IMR-90 (cell line): ENCODE data around the gene AHCTF1. TPM values are rescaled to one million over a fixed set of nuclear protein-coding genes. Genes with fewer than 3 reads are reported as not detected.

ENCODE experiments used
- ATAC-seq: fragments of 200-7000 bp; cut with Tn5 transposase; 2 replicates; pipeline ENCODE4 v1.9.1; 2020; ENCODE audit warnings: low read depth, mild to moderate bottlenecking, moderate library complexity
- BruUV-seq: library from RNA; stranded (reverse); fragments of 400-500 nt; replicated peaks from 2 replicates; lab custom pipeline; 2021; lab: Mats Ljungman, UMichigan
- CTCF ChIA-PET: fragments of 300-600 bp; formaldehyde crosslinking; extraction: SDS; loops from one replicate; lab custom pipeline; 2021; ENCODE audit warnings: antibody characterized with exemption; lab: Yijun Ruan, JAX
- POLR2A ChIA-PET: fragments of 300-600 bp; sonication (Branson Sonifier 250); formaldehyde crosslinking; loops from one replicate; lab custom pipeline; 2022; ENCODE audit warnings: antibody characterized with exemption; ENCODE audit not compliant: unreplicated experiment; lab: Charles Lee
- DNase-seq: peaks from one replicate; pipeline ENCODE4 v3.0.0; 2013
- H2AFZ ChIP-seq: replicated peaks from 2 replicates; pipeline ENCODE3; 2013; ENCODE audit warnings: low read length, mild to moderate bottlenecking; ENCODE audit not compliant: poor library complexity
- H2AK5ac ChIP-seq: 2 replicates; pipeline ENCODE4 v1.6.1; 2013; ENCODE audit warnings: low read depth, low read length, inconsistent platforms
- H2AK9ac ChIP-seq: replicated peaks from 2 replicates; pipeline ENCODE3; 2013; ENCODE audit warnings: mild to moderate bottlenecking, low read depth, low read length, moderate library complexity; ENCODE audit not compliant: poor library complexity
- H2BK120ac ChIP-seq: 2 replicates; pipeline ENCODE4 v1.6.1; 2013; ENCODE audit warnings: low read depth, low read length, inconsistent platforms
- H2BK15ac ChIP-seq: 3 replicates; pipeline ENCODE4 v1.6.1; 2013; ENCODE audit warnings: low read depth, low read length, inconsistent platforms
- H2BK20ac ChIP-seq: 2 replicates; pipeline ENCODE4 v1.6.1; 2013; ENCODE audit warnings: low read depth, mild to moderate bottlenecking, inconsistent platforms, low read length, moderate library complexity
- H2BK5ac ChIP-seq: 2 replicates; pipeline ENCODE4 v1.6.1; 2013; ENCODE audit warnings: mild to moderate bottlenecking, low read depth, low read length, inconsistent platforms; ENCODE audit not compliant: poor library complexity, severe bottlenecking
- H3K14ac ChIP-seq: replicated peaks from 2 replicates; pipeline ENCODE4 v1.6.1; 2013; ENCODE audit warnings: low read depth, low read length, inconsistent platforms
- H3K18ac ChIP-seq: 2 replicates; pipeline ENCODE4 v1.6.1; 2013; ENCODE audit warnings: low read depth, low read length, control low read depth
- H3K23ac ChIP-seq: 2 replicates; pipeline ENCODE4 v1.6.1; 2013; ENCODE audit warnings: low read depth, low read length, inconsistent platforms
- H3K27ac ChIP-seq: 2 replicates; pipeline ENCODE4 v1.5.1; 2013; ENCODE audit warnings: mild to moderate bottlenecking, control low read depth, low read length; ENCODE audit not compliant: insufficient read depth
- H3K27me3 ChIP-seq: 2 replicates; pipeline ENCODE4 v1.6.1; 2013; ENCODE audit warnings: low read length; ENCODE audit not compliant: control insufficient read depth, insufficient read depth
- H3K36me3 ChIP-seq: 2 replicates; pipeline ENCODE4 v1.6.1; 2013; ENCODE audit warnings: low read length, mixed read lengths; ENCODE audit not compliant: control insufficient read depth, insufficient read depth
- H3K4ac ChIP-seq: 2 replicates; pipeline ENCODE4 v1.6.1; 2013; ENCODE audit warnings: low read depth, low read length, inconsistent platforms
- H3K4me1 ChIP-seq: 2 replicates; pipeline ENCODE4 v1.6.1; 2013; ENCODE audit warnings: low read length, mixed read lengths; ENCODE audit not compliant: control insufficient read depth, insufficient read depth
- H3K4me2 ChIP-seq: 2 replicates; pipeline ENCODE4 v1.6.1; 2013; ENCODE audit warnings: low read depth, mild to moderate bottlenecking, control low read depth, low read length, moderate library complexity
- H3K4me3 ChIP-seq: 2 replicates; pipeline ENCODE4 v1.5.1; 2013; ENCODE audit warnings: low read depth, mild to moderate bottlenecking, control low read depth, low read length, moderate library complexity; ENCODE audit not compliant: insufficient read depth
- H3K56ac ChIP-seq: 2 replicates; pipeline ENCODE4 v1.6.1; 2013; ENCODE audit warnings: low read length, inconsistent platforms; ENCODE audit not compliant: insufficient read depth; ENCODE audit errors: extremely low read depth
- H3K79me1 ChIP-seq, 2 experiments: 2 replicates each; pipeline ENCODE4 v1.6.1; 2013; ENCODE audit warnings: low read length in 2 of 2, inconsistent platforms in 1 of 2, low read depth in 1 of 2
- H3K9ac ChIP-seq: 2 replicates; pipeline ENCODE4 v1.6.1; 2013; ENCODE audit warnings: low read depth, low read length, control low read depth
- H3K9me1 ChIP-seq: 2 replicates; pipeline ENCODE4 v1.6.1; 2013; ENCODE audit warnings: low read length, inconsistent platforms; ENCODE audit not compliant: insufficient read depth
- H3K9me3 ChIP-seq: 2 replicates; pipeline ENCODE4 v1.6.1; 2013; ENCODE audit warnings: low read length; ENCODE audit not compliant: control insufficient read depth, insufficient read depth
- H4K20me1 ChIP-seq: 2 replicates; pipeline ENCODE4 v1.6.1; 2013; ENCODE audit warnings: low read length, inconsistent platforms; ENCODE audit not compliant: insufficient read depth
- H4K5ac ChIP-seq: 2 replicates; pipeline ENCODE4 v1.6.1; 2013; ENCODE audit warnings: mild to moderate bottlenecking, low read depth, low read length, control low read depth
- H4K8ac ChIP-seq, 2 experiments: 2 replicates each; pipeline ENCODE4 v1.6.1; 2013; ENCODE audit warnings: low read depth in 2 of 2, low read length in 2 of 2, control low read depth in 1 of 2, inconsistent platforms in 1 of 2
- H4K91ac ChIP-seq: 2 replicates; pipeline ENCODE4 v1.6.1; 2013; ENCODE audit warnings: low read depth, low read length, inconsistent platforms; ENCODE audit not compliant: insufficient read depth
- BHLHE40 ChIP-seq: fragments of 150-350 bp; IDR thresholded peaks from 2 replicates; pipeline ENCODE4 v1.6.1; 2016; ENCODE audit warnings: mild to moderate bottlenecking, low read depth, low read length
- ELK1 ChIP-seq: fragments of 150-350 bp; IDR thresholded peaks from 2 replicates; pipeline ENCODE4 v1.6.1; 2016; ENCODE audit warnings: low read depth, mild to moderate bottlenecking, low read length, moderate library complexity, borderline replicate concordance
- MAFK ChIP-seq: IDR thresholded peaks from 2 replicates; pipeline ENCODE4 v1.6.1; 2012; ENCODE audit warnings: low read depth, low read length, improper control_type of control experiment
- RFX5 ChIP-seq: IDR thresholded peaks from 2 replicates; pipeline ENCODE4 v1.8.0; 2012; ENCODE audit warnings: low read depth, mild to moderate bottlenecking, low read length, moderate library complexity
- USF2 ChIP-seq: fragments of 150-350 bp; IDR thresholded peaks from 2 replicates; pipeline ENCODE4 v1.6.1; 2017; ENCODE audit warnings: mild to moderate bottlenecking, antibody characterized with exemption, low read length, low read depth
- WGBS, 2 experiments: methylation state at CpG; one replicate each; pipeline versions ENCODE4 v1.1.5 to v1.1.7; 2013; ENCODE audit warnings: missing lambda C conversion rate in 2 of 2; ENCODE audit not compliant: insufficient read length in 1 of 2; ENCODE audit errors: extremely low coverage in 2 of 2; 5-methylcytosine and 5-hydroxymethylcytosine counted together
- dilution Hi-C: fragments of 300-500 bp; cut with HindIII; formaldehyde crosslinking; loops from one replicate; pipeline ENCODE4 v1.14.3; 2018; ENCODE audit warnings: low sequenced_read_pairs; ENCODE audit not compliant: unreplicated experiment
- in situ Hi-C: fragments of 300-500 bp; cut with MboI; formaldehyde crosslinking; loops from 3 replicates; pipeline ENCODE4 v1.14.3; 2019; ENCODE audit warnings: low sequenced_read_pairs, inconsistent platforms, mixed read lengths
- intact Hi-C: fragments of 100-400 bp; cut with micrococcal nuclease; formaldehyde crosslinking; loops from 2 replicates; pipeline ENCODE4 v1.10.0; 2022
- polyA plus RNA-seq, 3 experiments: library from polyadenylated mRNA; depleted of rRNA; stranded (reverse); fragments of >200 nt; gene quantifications; 2 replicates each; pipeline ENCODE4 v1.2.3, GENCODE V29; 2012; ENCODE audit warnings: low replicate concordance in 1 of 3
- total RNA-seq: library from RNA; depleted of rRNA; stranded (reverse); fragments of >200 nt; gene quantifications from 2 replicates; pipeline ENCODE4 v1.2.3, GENCODE V29; 2012

AHCTF1 gene
- total and polyA plus RNA-seq, 2 of the 4 experiments (the other 2 are of a cell fraction): 8.9 to 29.0 TPM

GRCh38 chr1:246923900-246924299, 7.8 kb downstream of the AHCTF1 start:
- no peak overlapping the region for H3K27ac ChIP-seq

More at GRCh38 chr1:246923900-246924299, 7.8 kb downstream of the AHCTF1 start:
- Histone ChIP-seq H2BK120ac (no peak overlapping the region), H3K9me3 (no peaks in the 10 kb centered on the region), H3K4ac (no peak overlapping the region), H3K9ac (no peak overlapping the region), H3K4me1 (peaks cover 3% of the 10 kb centered on the region; the same call in 1 of the 2 replicates), H4K20me1 (peaks cover 52% of the 10 kb centered on the region), H3K4me2 (no peak overlapping the region), H3K56ac (no peak overlapping the region), H2AK5ac (no peak overlapping the region), H3K14ac (no peak overlapping the region), H3K36me3 (peaks cover 5% of the 10 kb centered on the region; the same call in 1 of the 2 replicates), H2BK20ac (no peak overlapping the region), H3K79me1 (peaks cover 10 to 21% of the 10 kb centered on the region in 2 experiments; a peak in 3 of 4 replicates), H3K4me3 (no peak overlapping the region), H3K9me1 (peaks cover 5% of the 10 kb centered on the region), H2AK9ac (no peak overlapping the region), H4K91ac (no peak overlapping the region), H4K8ac (no peak overlapping the region), H4K5ac (no peak overlapping the region), H2BK5ac (no peak overlapping the region), H3K27me3 (no peaks in the 10 kb centered on the region), H2AFZ (no peak overlapping the region), H3K23ac (no peak overlapping the region), H3K18ac (no peak overlapping the region), H2BK15ac (no peak overlapping the region)
- WGBS, 2 experiments: no CpG with 5 or more reads among the region's 3 CpGs
- dilution Hi-C loops (no loop called here), intact Hi-C loops (no loop called here), in situ Hi-C loops (no loop called here)
- TF ChIP-seq ELK1 (no peak), USF2 (no peak), BHLHE40 (no peak), MAFK (no peak), RFX5 (no peak)
- ATAC-seq (no peak), DNase-seq (no peak)
- ChIA-PET POLR2A (no interaction called here), CTCF (no interaction called here)
- BruUV-seq: no TSS peak
